RWPE2 (cell line): ENCODE data around the gene PLEKHJ1.

ENCODE experiments used
- ATAC-seq: fragments of 200-7000 bp; cut with Tn5 transposase; 3 replicates; pipeline ENCODE4 v1.9.1; 2021; ENCODE audit warnings: low read depth
- DNase-seq: peaks from one replicate; pipeline ENCODE4 v3.0.0-alpha.2; 2020; ENCODE audit warnings: low spot score
- H3K27ac ChIP-seq: fragments of 450-650 bp; 2 replicates; pipeline ENCODE4 v1.5.1; 2017; ENCODE audit warnings: mild to moderate bottlenecking; ENCODE audit not compliant: poor library complexity, severe bottlenecking
- H3K27me3 ChIP-seq: fragments of 250-450 bp; sonication (Bioruptor Pico); 2 replicates; pipeline ENCODE4 v1.5.1; 2021; ENCODE audit warnings: mild to moderate bottlenecking, moderate library complexity; ENCODE audit not compliant: insufficient read depth, poor library complexity, severe bottlenecking
- H3K36me3 ChIP-seq: fragments of 250-450 bp; sonication (Bioruptor Pico); 2 replicates; pipeline ENCODE4 v1.5.1; 2020; ENCODE audit warnings: low read depth, mild to moderate bottlenecking, moderate library complexity
- H3K4me1 ChIP-seq: fragments of 250-450 bp; sonication (Bioruptor Pico); 2 replicates; pipeline ENCODE4 v1.5.1; 2021; ENCODE audit warnings: mild to moderate bottlenecking, moderate library complexity; ENCODE audit not compliant: insufficient read depth, poor library complexity, severe bottlenecking
- H3K4me3 ChIP-seq: fragments of 250-450 bp; sonication (Bioruptor Pico); 2 replicates; pipeline ENCODE4 v1.5.1; 2021; ENCODE audit warnings: mild to moderate bottlenecking, moderate library complexity; ENCODE audit not compliant: severe bottlenecking
- H3K9me3 ChIP-seq: fragments of 250-450 bp; sonication (Bioruptor Pico); 2 replicates; pipeline ENCODE4 v1.5.1; 2021; ENCODE audit warnings: mild to moderate bottlenecking, moderate library complexity; ENCODE audit not compliant: severe bottlenecking
- TF ChIP-seq, protein P1 (sequence below): fragments of 450-650 bp; IDR thresholded peaks from one replicate; pipeline ENCODE4 v1.5.1; 2017; ENCODE audit warnings: mild to moderate bottlenecking, moderate library complexity; ENCODE audit not compliant: poor library complexity, severe bottlenecking

Gene PLEKHJ1

DNA sequence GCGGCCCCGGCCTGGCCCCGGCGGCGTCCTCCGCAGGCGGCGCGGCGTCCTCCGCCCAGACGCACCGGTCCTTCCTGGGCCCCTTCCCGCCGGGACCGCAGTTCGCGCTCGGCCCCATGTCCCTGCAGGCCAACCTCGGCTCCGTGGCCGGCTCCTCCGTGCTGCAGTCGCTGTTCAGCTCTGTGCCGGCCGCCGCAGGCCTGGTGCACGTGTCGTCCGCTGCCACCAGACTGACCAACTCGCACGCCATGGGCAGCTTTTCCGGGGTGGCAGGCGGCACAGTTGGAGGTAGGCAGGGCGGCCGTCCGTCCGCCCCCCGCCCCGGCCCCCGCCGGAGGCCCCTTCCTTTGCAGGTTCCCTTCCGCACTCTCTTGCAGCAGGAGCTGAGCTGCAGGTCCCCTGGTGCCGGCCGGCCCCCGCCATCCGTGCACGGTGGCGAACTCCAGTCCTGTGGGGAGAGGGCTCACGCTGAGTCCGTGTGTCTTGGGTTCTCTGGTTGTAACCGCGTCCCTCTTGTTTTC is 9.2 kb downstream of the PLEKHJ1 start:
- Histone ChIP-seq H3K36me3 (peaks cover 41% of the 10 kb centered on the region), H3K4me3 (no peak overlapping the region), H3K9me3 (no peaks in the 10 kb centered on the region), H3K27ac (no peak overlapping the region), H3K4me1 (no peaks in the 10 kb centered on the region), H3K27me3 (no peaks in the 10 kb centered on the region)
- TF ChIP-seq, protein P1, sequence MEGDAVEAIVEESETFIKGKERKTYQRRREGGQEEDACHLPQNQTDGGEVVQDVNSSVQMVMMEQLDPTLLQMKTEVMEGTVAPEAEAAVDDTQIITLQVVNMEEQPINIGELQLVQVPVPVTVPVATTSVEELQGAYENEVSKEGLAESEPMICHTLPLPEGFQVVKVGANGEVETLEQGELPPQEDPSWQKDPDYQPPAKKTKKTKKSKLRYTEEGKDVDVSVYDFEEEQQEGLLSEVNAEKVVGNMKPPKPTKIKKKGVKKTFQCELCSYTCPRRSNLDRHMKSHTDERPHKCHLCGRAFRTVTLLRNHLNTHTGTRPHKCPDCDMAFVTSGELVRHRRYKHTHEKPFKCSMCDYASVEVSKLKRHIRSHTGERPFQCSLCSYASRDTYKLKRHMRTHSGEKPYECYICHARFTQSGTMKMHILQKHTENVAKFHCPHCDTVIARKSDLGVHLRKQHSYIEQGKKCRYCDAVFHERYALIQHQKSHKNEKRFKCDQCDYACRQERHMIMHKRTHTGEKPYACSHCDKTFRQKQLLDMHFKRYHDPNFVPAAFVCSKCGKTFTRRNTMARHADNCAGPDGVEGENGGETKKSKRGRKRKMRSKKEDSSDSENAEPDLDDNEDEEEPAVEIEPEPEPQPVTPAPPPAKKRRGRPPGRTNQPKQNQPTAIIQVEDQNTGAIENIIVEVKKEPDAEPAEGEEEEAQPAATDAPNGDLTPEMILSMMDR = no peak
- ATAC-seq (no peak), DNase-seq (no peak)

DNA sequence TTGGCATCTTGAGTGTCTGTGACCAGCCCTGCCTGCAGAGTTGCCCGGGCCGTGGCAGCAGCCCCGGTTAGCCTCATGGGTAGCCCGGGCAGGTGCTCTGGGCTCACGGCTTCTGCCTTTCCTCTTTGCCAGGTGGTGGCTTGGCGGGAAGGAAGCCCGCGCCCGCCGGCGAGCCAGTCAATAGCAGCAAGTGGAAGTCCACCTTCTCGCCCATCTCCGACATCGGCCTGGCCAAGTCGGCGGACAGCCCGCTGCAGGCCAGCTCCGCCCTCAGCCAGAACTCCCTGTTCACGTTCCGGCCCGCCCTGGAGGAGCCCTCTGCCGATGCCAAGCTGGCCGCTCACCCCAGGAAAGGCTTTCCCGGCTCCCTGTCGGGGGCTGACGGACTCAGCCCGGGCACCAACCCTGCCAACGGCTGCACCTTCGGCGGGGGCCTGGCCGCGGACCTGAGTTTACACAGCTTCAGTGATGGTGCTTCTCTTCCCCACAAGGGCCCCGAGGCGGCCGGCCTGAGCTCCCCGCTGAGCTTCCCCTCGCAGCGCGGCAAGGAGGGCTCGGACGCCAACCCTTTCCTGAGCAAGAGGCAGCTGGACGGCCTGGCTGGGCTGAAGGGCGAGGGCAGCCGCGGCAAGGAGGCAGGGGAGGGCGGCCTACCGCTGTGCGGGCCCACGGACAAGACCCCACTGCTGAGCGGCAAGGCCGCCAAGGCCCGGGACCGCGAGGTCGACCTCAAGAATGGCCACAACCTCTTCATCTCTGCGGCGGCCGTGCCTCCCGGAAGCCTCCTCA is 9.9 kb downstream of the PLEKHJ1 start:
- Histone ChIP-seq H3K4me1 (no peaks in the 10 kb centered on the region), H3K27ac (no peak overlapping the region), H3K9me3 (no peaks in the 10 kb centered on the region), H3K4me3 (no peak overlapping the region), H3K36me3 (peaks cover 43% of the 10 kb centered on the region), H3K27me3 (no peaks in the 10 kb centered on the region)
- no peak for ATAC-seq
- no peak for DNase-seq
- TF ChIP-seq, protein P1 = no peak

DNA sequence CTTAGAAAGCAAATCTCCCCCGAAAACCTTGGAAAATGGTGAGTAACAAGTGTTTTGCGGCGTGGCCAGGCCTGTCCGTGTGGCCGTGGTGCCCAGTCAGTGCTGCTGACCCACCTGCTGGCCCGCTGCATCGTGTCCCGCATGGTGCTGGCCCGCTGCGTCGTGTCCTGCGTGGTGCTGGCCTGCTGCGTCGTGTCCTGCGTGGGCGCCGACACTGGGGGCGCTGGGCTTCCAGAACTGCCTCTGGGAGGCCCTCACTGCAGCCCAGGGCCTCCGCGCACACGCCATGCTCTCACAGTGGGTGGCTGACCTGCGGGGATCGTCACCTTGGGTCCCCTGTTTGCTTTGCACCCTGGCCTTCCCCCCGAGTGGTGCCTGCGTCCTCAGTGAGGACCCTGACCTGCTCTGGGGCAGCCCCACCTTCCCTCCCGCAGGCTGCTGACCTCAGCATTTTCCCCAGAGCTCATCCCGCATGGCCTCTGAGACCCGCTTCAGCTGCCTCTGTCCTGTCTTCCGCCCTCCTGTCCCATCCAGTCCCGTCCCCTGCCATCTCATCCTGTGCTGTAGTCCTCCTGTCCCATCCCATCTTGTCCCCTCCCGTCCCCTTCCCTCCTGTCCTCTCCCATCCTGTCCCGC is 10.6 kb downstream of the PLEKHJ1 start:
- ATAC-seq = no peak
- peaks cover 48% of the 10 kb centered on the region for H3K36me3 ChIP-seq

DNA sequence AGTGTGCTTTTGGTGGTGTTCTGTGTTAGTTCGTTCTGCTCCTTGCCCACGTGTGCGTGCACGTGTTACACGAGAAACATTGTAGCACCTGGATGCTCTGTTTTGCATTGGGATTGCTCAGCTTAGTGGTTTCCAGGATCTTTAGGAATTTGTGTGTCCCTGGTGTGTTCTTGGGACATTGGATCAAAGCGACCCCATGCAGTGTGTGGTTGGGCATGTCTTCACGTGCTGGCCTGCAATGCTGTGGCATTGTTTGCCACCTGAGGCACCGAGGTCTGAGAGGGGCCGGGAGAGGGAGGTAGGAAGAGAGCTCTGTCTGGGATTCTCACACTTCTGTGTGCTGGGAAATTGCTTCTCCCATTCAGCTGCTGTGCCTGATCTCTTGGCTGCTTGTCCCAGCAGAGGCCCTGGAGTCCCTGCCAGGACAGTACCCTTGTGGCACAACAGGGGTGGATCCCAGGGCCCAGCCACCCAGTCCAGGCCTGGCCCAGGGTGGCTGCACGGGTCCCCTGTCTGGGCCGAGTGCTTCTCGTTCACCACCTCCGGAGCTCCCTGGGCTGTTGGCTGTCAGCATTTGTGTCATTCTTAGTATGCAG is 11.3 kb downstream of the PLEKHJ1 start:
- Histone ChIP-seq H3K27ac (no peak overlapping the region), H3K4me1 (no peaks in the 10 kb centered on the region), H3K4me3 (no peak overlapping the region), H3K9me3 (no peaks in the 10 kb centered on the region), H3K36me3 (peaks cover 47% of the 10 kb centered on the region), H3K27me3 (no peaks in the 10 kb centered on the region)
- DNase-seq = no peak
- TF ChIP-seq, protein P1 = no peak
- ATAC-seq = no peak

More for the DNA sequence above, 10.6 kb downstream of the PLEKHJ1 start:
- Histone ChIP-seq H3K27me3 (no peaks in the 10 kb centered on the region), H3K4me3 (no peak overlapping the region), H3K4me1 (no peaks in the 10 kb centered on the region), H3K9me3 (no peaks in the 10 kb centered on the region), H3K27ac (no peak overlapping the region)
- TF ChIP-seq, protein P1 = no peak
- DNase-seq = no peak
